Neural cell (in vitro differentiated cells): ENCODE measurements around the gene CUX1.
"Not testable (repeated sequence)": the region's sequence is repeated elsewhere in the genome, so short reads cannot be mapped to it uniquely, and the experiment has no call there.

Source experiments
- CTCF ChIP-seq: fragments of 450-650 bp; IDR thresholded peaks from 2 replicates; pipeline ENCODE4 v1.5.1; 2014; ENCODE audit warnings: antibody characterized with exemption, mild to moderate bottlenecking, moderate library complexity; ENCODE audit not compliant: poor library complexity, severe bottlenecking
- EZH2 ChIP-seq: fragments of 200-600, 300-800 bp; shearing (Covaris generic), sonication (generic); IDR thresholded peaks from 2 replicates; pipeline ENCODE4 v1.6.1; 2014; ENCODE audit warnings: antibody characterized with exemption, low read length, borderline replicate concordance, mild to moderate bottlenecking; ENCODE audit not compliant: insufficient read depth, poor library complexity, severe bottlenecking
- POLR2AphosphoS5 ChIP-seq: IDR thresholded peaks from 2 replicates; pipeline ENCODE4 v1.6.1; 2012
- RAD21 ChIP-seq: fragments of 450-650 bp; conservative IDR thresholded peaks from 2 replicates; pipeline ENCODE4 v1.6.1; 2014; ENCODE audit warnings: antibody characterized with exemption, mild to moderate bottlenecking, moderate library complexity

GRCh38 chr7:102025777-102026176 lies 208.4 kb downstream of the CUX1 start:
- TF ChIP-seq EZH2, CTCF, POLR2AphosphoS5, RAD21: not testable (repeated sequence)
